Gastrocnemius medialis (tissue), 4 donors: Measurements from ENCODE around the gene LAMC1. TPM values are rescaled to one million over a fixed set of nuclear protein-coding genes. Genes with fewer than 3 reads are reported as not detected.
A peak's percentile ranks its signal among the peaks of the same experiment; 100 is the strongest.

Source experiments
- ATAC-seq, 2 donors: fragments of 150-250 bp; one replicate each; pipeline ENCODE4 v1.9.1; 2016
- DNase-seq, 2 donors: peaks; one replicate each; pipeline ENCODE4 v3.0.0-alpha.2; 2019
- H3K27ac ChIP-seq, 4 donors: fragments of 200-600 bp; sonication (generic); 1 replicate in 1 of 4; 2 replicates in 3 of 4; pipeline ENCODE4 v1.5.1; 2016 to 2018; ENCODE audit warnings: mild to moderate bottlenecking in 2 of 4, moderate library complexity in 1 of 4
- H3K27me3 ChIP-seq, 3 donors: fragments of 200-600 bp; sonication (generic) in 2 of 3; 1 replicate in 1 of 3; 2 replicates in 2 of 3; pipeline versions ENCODE4 v1.5.1 to v1.6.0; 2016 to 2019; ENCODE audit warnings: mild to moderate bottlenecking in 1 of 3, moderate library complexity in 1 of 3
- H3K36me3 ChIP-seq, 2 donors: fragments of 200-600 bp; sonication (generic) in 1 of 2; one replicate each; pipeline ENCODE4 v1.5.1; 2017 to 2018
- H3K4me1 ChIP-seq, 2 donors: fragments of 200-600 bp; sonication (generic) in 1 of 2; one replicate each; pipeline ENCODE4 v1.5.1; 2016 to 2017; ENCODE audit warnings: mild to moderate bottlenecking in 2 of 2
- H3K4me3 ChIP-seq, 4 donors: fragments of 200-600 bp; sonication (generic) in 3 of 4; 1 replicate in 1 of 4; 2 replicates in 3 of 4; pipeline ENCODE4 v1.5.1; 2016 to 2019; ENCODE audit warnings: mild to moderate bottlenecking in 2 of 4
- H3K9me3 ChIP-seq, 3 donors: fragments of 200-600 bp; sonication (generic) in 2 of 3; 1 replicate in 1 of 3; 2 replicates in 2 of 3; pipeline ENCODE4 v1.5.1; 2016 to 2019
- POLR2A ChIP-seq, 2 donors: fragments of 450-650 bp; IDR thresholded peaks; one replicate each; pipeline ENCODE4 v1.6.1; 2017; ENCODE audit warnings: antibody characterized with exemption in 2 of 2, mild to moderate bottlenecking in 2 of 2, moderate library complexity in 2 of 2
- in situ Hi-C, 4 donors: fragments of 200-750 bp; cut with MboI; loops; one replicate each; pipeline versions ENCODE4 v1.15.0 to v1.8.0; 2017; ENCODE audit warnings: low sequenced_read_pairs in 4 of 4
- intact Hi-C: fragments of 100-400 bp; cut with DNase I; formaldehyde crosslinking; loops from one replicate; pipeline ENCODE4 v1.15.1; 2023; ENCODE audit warnings: low total_unique reads
- total RNA-seq, 4 donors: library from RNA; depleted of rRNA; stranded (reverse); fragments of >200 nt; gene quantifications; one replicate each; pipeline versions ENCODE4 v1.1.0 to v1.2.3, GENCODE V29; 2016
- TF ChIP-seq, protein P1 (sequence below), 5 experiments: fragments of 450-650 bp in 3 of 5; fragments of 200-600 bp in 2 of 5; sonication (generic) in 2 of 5; IDR thresholded peaks in 4 of 5; conservative IDR thresholded peaks in 1 of 5; 1 replicate in 4 of 5; 2 replicates in 1 of 5; pipeline ENCODE4 v1.5.1; 2016 to 2019; ENCODE audit warnings: antibody characterized with exemption in 5 of 5, mild to moderate bottlenecking in 3 of 5, moderate library complexity in 3 of 5

Gene LAMC1
- total RNA-seq, 4 donors from 2014 or later, result 96.1 to 161 (median 135) TPM

DNA sequence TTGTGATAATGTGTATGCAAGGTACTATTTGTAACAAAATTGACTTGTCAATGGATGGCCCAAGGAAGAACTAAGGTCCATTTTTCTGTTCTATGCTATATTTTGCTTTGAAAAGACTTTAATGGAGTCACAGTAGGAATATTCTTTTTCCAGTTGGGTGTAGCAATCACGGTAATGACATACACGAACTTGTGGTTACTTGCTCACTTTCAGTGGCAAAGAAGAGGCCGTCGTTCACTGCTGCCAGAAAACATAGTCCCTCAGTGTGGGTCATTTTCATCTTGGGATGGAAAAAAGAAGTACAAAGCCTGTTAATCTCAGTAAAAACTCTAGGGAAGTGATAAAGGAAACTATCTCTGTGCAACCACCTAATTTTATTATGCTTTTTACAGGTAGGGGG lies 115.1 kb downstream of the LAMC1 start:
- Histone ChIP-seq H3K4me1 (peaks cover 11 to 18% of the 10 kb centered on the region in 2 donors), H3K9me3 (no peaks in the 10 kb centered on the region), H3K27me3 (no peaks in the 10 kb centered on the region), H3K27ac (peak overlapping the region; percentile 62 to 76 (median 70)), H3K36me3 (peaks cover 0 to 82% of the 10 kb centered on the region in 2 donors), H3K4me3 (no peak overlapping the region)
- no peak for DNase-seq
- TF ChIP-seq, protein P1, sequence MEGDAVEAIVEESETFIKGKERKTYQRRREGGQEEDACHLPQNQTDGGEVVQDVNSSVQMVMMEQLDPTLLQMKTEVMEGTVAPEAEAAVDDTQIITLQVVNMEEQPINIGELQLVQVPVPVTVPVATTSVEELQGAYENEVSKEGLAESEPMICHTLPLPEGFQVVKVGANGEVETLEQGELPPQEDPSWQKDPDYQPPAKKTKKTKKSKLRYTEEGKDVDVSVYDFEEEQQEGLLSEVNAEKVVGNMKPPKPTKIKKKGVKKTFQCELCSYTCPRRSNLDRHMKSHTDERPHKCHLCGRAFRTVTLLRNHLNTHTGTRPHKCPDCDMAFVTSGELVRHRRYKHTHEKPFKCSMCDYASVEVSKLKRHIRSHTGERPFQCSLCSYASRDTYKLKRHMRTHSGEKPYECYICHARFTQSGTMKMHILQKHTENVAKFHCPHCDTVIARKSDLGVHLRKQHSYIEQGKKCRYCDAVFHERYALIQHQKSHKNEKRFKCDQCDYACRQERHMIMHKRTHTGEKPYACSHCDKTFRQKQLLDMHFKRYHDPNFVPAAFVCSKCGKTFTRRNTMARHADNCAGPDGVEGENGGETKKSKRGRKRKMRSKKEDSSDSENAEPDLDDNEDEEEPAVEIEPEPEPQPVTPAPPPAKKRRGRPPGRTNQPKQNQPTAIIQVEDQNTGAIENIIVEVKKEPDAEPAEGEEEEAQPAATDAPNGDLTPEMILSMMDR (IDR thresholded peaks at IDR 0.05 in 4 of 5, conservative IDR thresholded peaks at IDR 0.05 in 1 of 5), result no peak
- TF ChIP-seq POLR2A (IDR thresholded peaks at IDR 0.05), result no peak
- intact Hi-C loops (loop anchor here (2.0 to 10.0 kb wide), 2 partner anchors 104 to 174 kb away; no protein-coding TSS in a partner anchor), in situ Hi-C loops (loop anchor here in 1 of 4 donors (10.0 kb wide), 1 partner anchor 96 kb away; no protein-coding TSS in a partner anchor)
- ATAC-seq, result no peak

DNA sequence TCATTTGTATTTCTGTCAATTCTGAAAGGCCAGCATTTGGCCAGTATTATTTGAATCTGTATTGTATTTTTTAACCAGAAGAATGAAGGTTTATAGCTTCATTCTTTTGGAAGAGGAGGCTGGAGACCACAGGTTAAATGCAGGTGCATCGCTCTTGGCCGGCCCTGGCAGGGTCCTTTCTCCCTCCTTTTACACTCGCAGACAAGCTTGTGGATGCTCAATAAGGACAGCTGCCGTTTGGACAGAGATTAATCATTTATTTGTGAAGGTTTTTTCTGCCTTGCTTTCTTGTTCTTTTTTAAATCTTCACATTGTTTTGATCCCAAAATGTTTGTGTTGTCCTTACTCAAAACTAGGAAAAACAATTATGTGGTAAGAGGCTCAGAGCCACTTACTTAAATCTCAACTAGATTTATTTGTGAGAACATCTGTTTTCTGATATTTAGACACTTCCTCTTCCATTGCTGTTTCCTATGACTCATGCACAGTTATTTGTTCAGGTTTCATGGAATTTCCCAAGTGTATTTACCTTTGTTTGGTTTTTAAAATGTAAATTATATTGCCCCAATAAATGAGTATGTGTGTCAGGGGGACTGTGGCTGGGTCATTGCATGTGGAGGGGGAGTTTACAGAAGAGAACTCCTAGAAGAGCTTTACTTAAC lies 116.2 kb downstream of the LAMC1 start:
- peaks cover 11 to 18% of the 10 kb centered on the region in 2 donors for H3K4me1 ChIP-seq
- H3K27ac ChIP-seq, result peak overlapping the region; percentile 62 to 76 (median 70)
- no peaks in the 10 kb centered on the region for H3K27me3 ChIP-seq
- TF ChIP-seq POLR2A (IDR thresholded peaks at IDR 0.05), result no peak
- intact Hi-C loops, result loop anchor here (2.0 to 10.0 kb wide), 2 partner anchors 103 to 175 kb away; no protein-coding TSS in a partner anchor
- H3K9me3 ChIP-seq, result no peaks in the 10 kb centered on the region
- ATAC-seq, result peak; percentile 29 to 31
- peaks cover 0 to 81% of the 10 kb centered on the region in 2 donors for H3K36me3 ChIP-seq
- no peak for DNase-seq
- no peak overlapping the region for H3K4me3 ChIP-seq
- in situ Hi-C loops, result loop anchor here in 1 of 4 donors (10.0 kb wide), 1 partner anchor 95 kb away; no protein-coding TSS in a partner anchor

DNA sequence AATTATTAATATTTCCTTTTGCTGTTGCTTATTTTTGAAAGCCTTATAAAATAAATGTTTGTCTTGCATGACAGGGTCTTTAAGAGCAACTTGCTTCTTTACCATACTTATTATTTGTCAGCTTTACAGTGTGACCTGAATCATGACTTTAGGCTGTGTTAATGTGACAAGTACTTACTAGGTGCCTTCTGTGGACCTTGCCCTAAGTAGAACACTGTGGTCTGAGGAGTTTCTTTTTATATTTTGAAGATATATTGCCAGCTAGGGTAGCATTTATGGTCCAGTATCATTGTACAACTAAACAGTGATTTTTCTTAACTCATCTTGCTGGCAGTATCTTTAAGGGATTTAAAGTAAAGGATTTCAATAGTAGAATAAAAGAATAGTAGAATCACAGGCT lies 117.4 kb downstream of the LAMC1 start:
- H3K4me1 ChIP-seq, result peaks cover 11 to 18% of the 10 kb centered on the region in 2 donors
- ATAC-seq (no peak), DNase-seq (no peak)
- no peaks in the 10 kb centered on the region for H3K9me3 ChIP-seq
- H3K27me3 ChIP-seq, result no peaks in the 10 kb centered on the region
- H3K36me3 ChIP-seq, result peaks cover 0 to 72% of the 10 kb centered on the region in 2 donors
- TF ChIP-seq POLR2A (IDR thresholded peaks at IDR 0.05), result no peak
- TF ChIP-seq, protein P1 (IDR thresholded peaks at IDR 0.05 in 4 of 5, conservative IDR thresholded peaks at IDR 0.05 in 1 of 5), result no peak
- peak overlapping the region; percentile 62 to 76 (median 70) for H3K27ac ChIP-seq
- intact Hi-C loops, result no loop called here
- no peak overlapping the region for H3K4me3 ChIP-seq
- in situ Hi-C loops, result no loop called here

DNA sequence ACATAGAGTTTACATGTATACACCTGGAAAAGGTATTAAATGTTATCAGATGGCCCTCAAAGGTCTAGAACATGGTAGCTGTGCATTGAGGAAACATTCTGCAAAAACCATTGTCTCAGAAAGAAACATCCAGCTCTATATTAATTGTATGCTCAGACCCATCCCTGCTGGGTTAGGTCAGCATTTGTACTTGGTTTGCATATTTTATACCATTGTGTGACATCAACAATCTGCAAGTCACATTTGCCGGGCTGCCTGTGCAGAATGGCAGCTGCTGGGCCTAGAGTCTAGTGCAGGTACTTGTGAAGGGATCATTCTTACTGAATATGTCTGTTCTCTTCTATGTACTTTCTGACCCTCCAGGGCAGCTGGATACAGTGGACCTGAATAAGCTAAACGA lies 119.0 kb downstream of the LAMC1 start:
- H3K36me3 ChIP-seq, result peaks cover 0 to 57% of the 10 kb centered on the region in 2 donors
- intact Hi-C loops, result no loop called here

DNA sequence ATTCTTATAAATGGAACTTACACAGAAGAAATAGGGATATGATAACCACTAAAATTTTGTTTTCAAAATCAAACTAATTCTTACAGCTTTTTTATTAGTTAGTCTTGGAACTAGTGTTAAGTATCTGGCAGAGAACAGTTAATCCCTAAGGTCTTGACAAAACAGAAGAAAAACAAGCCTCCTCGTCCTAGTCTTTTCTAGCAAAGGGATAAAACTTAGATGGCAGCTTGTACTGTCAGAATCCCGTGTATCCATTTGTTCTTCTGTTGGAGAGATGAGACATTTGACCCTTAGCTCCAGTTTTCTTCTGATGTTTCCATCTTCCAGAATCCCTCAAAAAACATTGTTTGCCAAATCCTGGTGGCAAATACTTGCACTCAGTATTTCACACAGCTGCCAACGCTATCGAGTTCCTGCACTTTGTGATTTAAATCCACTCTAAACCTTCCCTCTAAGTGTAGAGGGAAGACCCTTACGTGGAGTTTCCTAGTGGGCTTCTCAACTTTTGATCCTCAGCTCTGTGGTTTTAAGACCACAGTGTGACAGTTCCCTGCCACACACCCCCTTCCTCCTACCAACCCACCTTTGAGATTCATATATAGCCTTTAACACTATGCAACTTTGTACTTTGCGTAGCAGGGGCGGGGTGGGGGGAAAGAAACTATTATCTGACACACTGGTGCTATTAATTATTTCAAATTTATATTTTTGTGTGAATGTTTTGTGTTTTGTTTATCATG lies 120.5 kb downstream of the LAMC1 start:
- no peak for DNase-seq
- no peak overlapping the region for H3K4me3 ChIP-seq
- in situ Hi-C loops (no loop called here), intact Hi-C loops (no loop called here)
- H3K27me3 ChIP-seq, result no peaks in the 10 kb centered on the region
- peaks cover 0 to 41% of the 10 kb centered on the region in 2 donors for H3K36me3 ChIP-seq
- peak in 1 of 2 donors; percentile 27 for ATAC-seq
- peaks cover 7 to 19% of the 10 kb centered on the region in 2 donors for H3K4me1 ChIP-seq
- H3K9me3 ChIP-seq, result no peaks in the 10 kb centered on the region
- peak overlapping the region; percentile 29 to 62 (median 54) for H3K27ac ChIP-seq
- TF ChIP-seq, protein P1 (IDR thresholded peaks at IDR 0.05 in 4 of 5, conservative IDR thresholded peaks at IDR 0.05 in 1 of 5), result no peak
- TF ChIP-seq POLR2A (IDR thresholded peaks at IDR 0.05), result no peak

More for the DNA sequence above, 119.0 kb downstream of the LAMC1 start:
- Histone ChIP-seq H3K27ac (peak overlapping the region; percentile 5 to 62 (median 28)), H3K9me3 (no peaks in the 10 kb centered on the region), H3K4me1 (peaks cover 11 to 18% of the 10 kb centered on the region in 2 donors), H3K27me3 (no peaks in the 10 kb centered on the region), H3K4me3 (no peak overlapping the region)
- in situ Hi-C loops, result no loop called here
- ATAC-seq (no peak), DNase-seq (no peak)
- no peak for TF ChIP-seq POLR2A (IDR thresholded peaks at IDR 0.05)
